Measurements from ENCODE around the gene PCDH9.

PCDH9 gene

GRCh38 chr13:66567899-66568612 lies 662.1 kb downstream of the PCDH9 start:
- Histone ChIP-seq H3K27ac (ENCODE audit: insufficient read depth, low read depth, low read length, poor library complexity, severe bottlenecking) (no peak overlapping the region), H3K27me3 (ENCODE audit: control insufficient read depth, insufficient read depth, low read length, poor library complexity, severe bottlenecking) (no peaks in the 10 kb centered on the region), H3K9me3 (ENCODE audit: control insufficient read depth, low read length) (no peaks in the 10 kb centered on the region), H3K4me1 (ENCODE audit: control insufficient read depth, insufficient read depth, low read length) (no peaks in the 10 kb centered on the region), H3K36me3 (ENCODE audit: control insufficient read depth, insufficient read depth, low read length) (no peaks in the 10 kb centered on the region), H3K4me3 (ENCODE audit: insufficient read depth, low read depth, low read length) (no peak overlapping the region)
- WGBS, 2 experiments: 72 to 73% methylated on average over 5 of the region's 5 CpGs

DNA sequence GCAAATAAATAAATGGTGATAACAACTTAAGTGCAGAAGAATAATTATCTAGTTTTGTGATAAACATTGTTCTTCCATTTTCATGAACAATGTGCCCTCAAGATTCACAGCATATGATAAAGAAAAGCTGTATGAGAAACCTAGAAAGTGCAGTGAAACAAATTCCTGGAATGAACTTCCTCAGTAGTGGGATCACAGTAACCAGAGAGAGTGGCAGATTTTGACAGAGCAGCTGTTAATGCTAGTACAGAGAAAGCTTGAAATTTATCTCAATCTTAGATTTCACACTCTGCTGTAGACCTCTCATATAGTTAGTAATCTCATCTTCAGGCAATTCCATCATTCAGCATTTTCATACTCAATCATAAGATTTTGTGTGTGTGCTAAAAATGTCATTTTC lies 664.9 kb downstream of the PCDH9 start:
- Histone ChIP-seq H3K27me3 (ENCODE audit: control insufficient read depth, insufficient read depth, low read length, poor library complexity, severe bottlenecking) (no peaks in the 10 kb centered on the region), H3K9me3 (ENCODE audit: control insufficient read depth, low read length) (no peaks in the 10 kb centered on the region), H3K4me1 (ENCODE audit: control insufficient read depth, insufficient read depth, low read length) (no peaks in the 10 kb centered on the region), H3K27ac (ENCODE audit: insufficient read depth, low read depth, low read length, poor library complexity, severe bottlenecking) (no peak overlapping the region), H3K36me3 (ENCODE audit: control insufficient read depth, insufficient read depth, low read length) (no peaks in the 10 kb centered on the region), H3K4me3 (ENCODE audit: insufficient read depth, low read depth, low read length) (no peak overlapping the region)

- Histone ChIP-seq H3K27me3 (ENCODE audit: control insufficient read depth, insufficient read depth, low read length, poor library complexity, severe bottlenecking) (no peaks in the 10 kb centered on the region), H3K36me3 (ENCODE audit: control insufficient read depth, insufficient read depth, low read length) (no peaks in the 10 kb centered on the region), H3K9me3 (ENCODE audit: control insufficient read depth, low read length) (no peaks in the 10 kb centered on the region), H3K27ac (ENCODE audit: insufficient read depth, low read depth, low read length, poor library complexity, severe bottlenecking) (no peak overlapping the region), H3K4me1 (ENCODE audit: control insufficient read depth, insufficient read depth, low read length) (no peaks in the 10 kb centered on the region), H3K4me3 (ENCODE audit: insufficient read depth, low read depth, low read length) (no peak overlapping the region)
- 90 to 93% methylated on average over 3 of the region's 3 CpGs for whole genome bisulfite sequencing, 2 experiments
Observed at GRCh38 chr13:66563076-66563475, 667.1 kb downstream of the PCDH9 start.

GRCh38 chr13:66562054-66562453 lies 668.1 kb downstream of the PCDH9 start:
- 98 to 100% methylated on average over 2 to 4 of the region's 5 CpGs for WGBS, 2 experiments
- no peaks in the 10 kb centered on the region for H3K4me1 ChIP-seq (ENCODE audit: control insufficient read depth, insufficient read depth, low read length)
- H3K27ac ChIP-seq (ENCODE audit: insufficient read depth, low read depth, low read length, poor library complexity, severe bottlenecking): no peak overlapping the region
- no peaks in the 10 kb centered on the region for H3K9me3 ChIP-seq (ENCODE audit: control insufficient read depth, low read length)
- no peaks in the 10 kb centered on the region for H3K36me3 ChIP-seq (ENCODE audit: control insufficient read depth, insufficient read depth, low read length)
- H3K4me3 ChIP-seq (ENCODE audit: insufficient read depth, low read depth, low read length): no peak overlapping the region
- no peaks in the 10 kb centered on the region for H3K27me3 ChIP-seq (ENCODE audit: control insufficient read depth, insufficient read depth, low read length, poor library complexity, severe bottlenecking)

GRCh38 chr13:66560991-66561390 lies 669.1 kb downstream of the PCDH9 start:
- no peaks in the 10 kb centered on the region for H3K4me1 ChIP-seq (ENCODE audit: control insufficient read depth, insufficient read depth, low read length)
- WGBS, 2 experiments: 97% methylated on average over 26 of the region's 26 CpGs
- no peaks in the 10 kb centered on the region for H3K27me3 ChIP-seq (ENCODE audit: control insufficient read depth, insufficient read depth, low read length, poor library complexity, severe bottlenecking)
- no peak overlapping the region for H3K4me3 ChIP-seq (ENCODE audit: insufficient read depth, low read depth, low read length)
- H3K27ac ChIP-seq (ENCODE audit: insufficient read depth, low read depth, low read length, poor library complexity, severe bottlenecking): no peak overlapping the region
- H3K36me3 ChIP-seq (ENCODE audit: control insufficient read depth, insufficient read depth, low read length): no peaks in the 10 kb centered on the region
- H3K9me3 ChIP-seq (ENCODE audit: control insufficient read depth, low read length): no peaks in the 10 kb centered on the region

DNA sequence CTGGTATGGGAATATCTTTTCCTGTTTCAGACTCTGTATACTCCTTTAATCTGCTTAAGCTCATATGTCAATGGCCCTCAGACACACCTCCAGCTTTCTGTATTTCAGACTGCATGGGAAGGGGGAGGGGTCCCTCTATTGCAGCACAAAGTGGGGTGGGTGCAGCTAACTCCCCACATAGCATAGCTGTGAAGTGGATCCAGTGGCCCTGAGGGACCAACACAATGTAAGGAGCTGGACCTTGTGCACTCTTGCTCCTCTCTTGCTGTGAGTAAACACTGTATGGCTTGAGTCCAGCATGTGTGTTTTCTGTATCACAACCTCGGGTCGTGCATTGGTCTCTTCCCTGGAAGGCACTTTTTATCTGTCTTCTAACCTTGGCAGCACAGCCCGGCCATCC lies 669.9 kb downstream of the PCDH9 start:
- Histone ChIP-seq H3K9me3 (ENCODE audit: control insufficient read depth, low read length) (no peaks in the 10 kb centered on the region), H3K4me1 (ENCODE audit: control insufficient read depth, insufficient read depth, low read length) (no peaks in the 10 kb centered on the region)
- WGBS, 2 experiments: 88 to 92% methylated on average over 2 to 3 of the region's 3 CpGs

GRCh38 chr13:66559093-66559492 lies 671.0 kb downstream of the PCDH9 start:
- Histone ChIP-seq H3K4me1 (ENCODE audit: control insufficient read depth, insufficient read depth, low read length) (no peaks in the 10 kb centered on the region), H3K27ac (ENCODE audit: insufficient read depth, low read depth, low read length, poor library complexity, severe bottlenecking) (no peak overlapping the region), H3K9me3 (ENCODE audit: control insufficient read depth, low read length) (no peaks in the 10 kb centered on the region), H3K4me3 (ENCODE audit: insufficient read depth, low read depth, low read length) (no peak overlapping the region), H3K27me3 (ENCODE audit: control insufficient read depth, insufficient read depth, low read length, poor library complexity, severe bottlenecking) (no peaks in the 10 kb centered on the region), H3K36me3 (ENCODE audit: control insufficient read depth, insufficient read depth, low read length) (no peaks in the 10 kb centered on the region)

More for the DNA sequence above, 669.9 kb downstream of the PCDH9 start:
- Histone ChIP-seq H3K27ac (ENCODE audit: insufficient read depth, low read depth, low read length, poor library complexity, severe bottlenecking) (no peak overlapping the region), H3K27me3 (ENCODE audit: control insufficient read depth, insufficient read depth, low read length, poor library complexity, severe bottlenecking) (no peaks in the 10 kb centered on the region), H3K36me3 (ENCODE audit: control insufficient read depth, insufficient read depth, low read length) (no peaks in the 10 kb centered on the region), H3K4me3 (ENCODE audit: insufficient read depth, low read depth, low read length) (no peak overlapping the region)

DNA sequence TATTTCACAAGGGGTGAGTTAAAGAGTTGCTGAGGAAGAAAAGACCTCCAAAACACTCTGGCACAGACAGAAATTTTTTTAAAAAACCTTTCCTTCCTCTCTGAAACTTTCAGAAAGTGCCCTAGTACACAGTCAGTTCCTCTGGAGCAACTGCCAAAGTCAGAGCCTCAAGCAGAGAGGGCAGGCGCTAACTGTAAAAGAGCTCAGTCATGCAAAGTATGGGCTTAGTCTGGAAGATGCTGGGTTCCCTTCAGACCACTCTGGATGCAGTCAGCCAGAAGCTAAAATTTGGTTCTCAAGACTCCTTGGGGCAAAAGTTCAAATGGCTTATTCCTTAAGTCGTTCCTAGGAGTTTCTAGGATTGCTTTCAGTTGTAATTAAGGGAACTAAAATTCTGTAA lies 671.6 kb downstream of the PCDH9 start:
- WGBS, 2 experiments: 64 to 80% methylated on average over 2 of the region's 2 CpGs
- H3K4me1 ChIP-seq (ENCODE audit: control insufficient read depth, insufficient read depth, low read length): no peaks in the 10 kb centered on the region
- no peaks in the 10 kb centered on the region for H3K27me3 ChIP-seq (ENCODE audit: control insufficient read depth, insufficient read depth, low read length, poor library complexity, severe bottlenecking)
- H3K36me3 ChIP-seq (ENCODE audit: control insufficient read depth, insufficient read depth, low read length): no peaks in the 10 kb centered on the region
- no peak overlapping the region for H3K4me3 ChIP-seq (ENCODE audit: insufficient read depth, low read depth, low read length)
- H3K9me3 ChIP-seq (ENCODE audit: control insufficient read depth, low read length): no peaks in the 10 kb centered on the region
- no peak overlapping the region for H3K27ac ChIP-seq (ENCODE audit: insufficient read depth, low read depth, low read length, poor library complexity, severe bottlenecking)

- H3K27me3 ChIP-seq (ENCODE audit: control insufficient read depth, insufficient read depth, low read length, poor library complexity, severe bottlenecking): no peaks in the 10 kb centered on the region
- H3K4me1 ChIP-seq (ENCODE audit: control insufficient read depth, insufficient read depth, low read length): no peaks in the 10 kb centered on the region
- no peak overlapping the region for H3K27ac ChIP-seq (ENCODE audit: insufficient read depth, low read depth, low read length, poor library complexity, severe bottlenecking)
- H3K36me3 ChIP-seq (ENCODE audit: control insufficient read depth, insufficient read depth, low read length): no peaks in the 10 kb centered on the region
- H3K4me3 ChIP-seq (ENCODE audit: insufficient read depth, low read depth, low read length): no peak overlapping the region
- 95% methylated on average over 2 of the region's 3 CpGs; no CpG with 5 or more reads in 1 of the 2 experiments for WGBS, 2 experiments
- no peaks in the 10 kb centered on the region for H3K9me3 ChIP-seq (ENCODE audit: control insufficient read depth, low read length)
Observed at GRCh38 chr13:66557357-66557756, 672.8 kb downstream of the PCDH9 start.

GRCh38 chr13:66556306-66556705 lies 673.8 kb downstream of the PCDH9 start:
- Histone ChIP-seq H3K27me3 (ENCODE audit: control insufficient read depth, insufficient read depth, low read length, poor library complexity, severe bottlenecking) (no peaks in the 10 kb centered on the region), H3K4me3 (ENCODE audit: insufficient read depth, low read depth, low read length) (no peak overlapping the region), H3K4me1 (ENCODE audit: control insufficient read depth, insufficient read depth, low read length) (no peaks in the 10 kb centered on the region), H3K9me3 (ENCODE audit: control insufficient read depth, low read length) (no peaks in the 10 kb centered on the region), H3K27ac (ENCODE audit: insufficient read depth, low read depth, low read length, poor library complexity, severe bottlenecking) (no peak overlapping the region), H3K36me3 (ENCODE audit: control insufficient read depth, insufficient read depth, low read length) (no peaks in the 10 kb centered on the region)

DNA sequence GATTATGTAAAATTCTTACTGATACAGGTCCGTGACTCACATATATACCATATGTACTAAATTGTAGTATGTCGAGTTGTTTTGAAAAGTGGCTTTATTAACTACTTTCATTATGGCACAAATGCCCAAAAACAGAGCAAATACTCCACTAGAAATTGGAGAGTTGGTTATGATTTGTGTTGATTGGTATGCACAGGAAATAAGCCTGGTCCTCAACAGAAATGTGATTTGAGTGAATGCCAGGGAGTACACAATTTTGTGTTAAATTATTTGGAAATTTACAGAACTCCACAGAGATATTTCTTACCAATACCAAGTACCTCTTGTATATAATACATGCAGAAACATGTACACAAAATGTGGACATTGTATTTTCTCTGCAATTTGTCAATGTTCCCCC lies 676.7 kb downstream of the PCDH9 start:
- WGBS, 2 experiments: no CpG with 5 or more reads among the region's 2 CpGs
- Histone ChIP-seq H3K36me3 (ENCODE audit: control insufficient read depth, insufficient read depth, low read length) (no peaks in the 10 kb centered on the region), H3K27ac (ENCODE audit: insufficient read depth, low read depth, low read length, poor library complexity, severe bottlenecking) (no peak overlapping the region), H3K4me1 (ENCODE audit: control insufficient read depth, insufficient read depth, low read length) (no peaks in the 10 kb centered on the region), H3K27me3 (ENCODE audit: control insufficient read depth, insufficient read depth, low read length, poor library complexity, severe bottlenecking) (no peaks in the 10 kb centered on the region), H3K9me3 (ENCODE audit: control insufficient read depth, low read length) (no peaks in the 10 kb centered on the region), H3K4me3 (ENCODE audit: insufficient read depth, low read depth, low read length) (no peak overlapping the region)

Data from ectodermal cell (in vitro differentiated cells).